Colonic mucosa (tissue), 4 donors: ENCODE results near the gene GNPTAB. TPM values are rescaled to one million over a fixed set of nuclear protein-coding genes. Genes with fewer than 3 reads are reported as not detected.
A peak's percentile ranks its signal among the peaks of the same experiment; 100 is the strongest.

Experiments used
- DNase-seq: peaks from one replicate; pipeline ENCODE4 v3.0.0-alpha.2; 2020
- H3K27ac ChIP-seq: fragments of 200-600 bp; one replicate; pipeline ENCODE4 v1.8.0; 2021
- H3K27me3 ChIP-seq: fragments of 200-600 bp; one replicate; pipeline ENCODE4 v1.8.0; 2021
- H3K36me3 ChIP-seq: fragments of 200-600 bp; one replicate; pipeline ENCODE4 v1.8.0; 2021
- H3K4me1 ChIP-seq: fragments of 200-600 bp; one replicate; pipeline ENCODE4 v1.8.0; 2021; ENCODE audit warnings: mild to moderate bottlenecking
- H3K4me3 ChIP-seq: fragments of 200-600 bp; one replicate; pipeline ENCODE4 v1.8.0; 2021
- H3K9ac ChIP-seq, 2 donors: one replicate each; pipeline ENCODE4 v1.7.0; 2013; ENCODE audit warnings: control low read depth in 2 of 2, low read depth in 2 of 2, low read length in 2 of 2
- H3K9me3 ChIP-seq: fragments of 200-600 bp; one replicate; pipeline ENCODE4 v1.8.0; 2021
- intact Hi-C: fragments of 100-400 bp; cut with DNase I; formaldehyde crosslinking; loops from one replicate; pipeline ENCODE4 v1.14.1; 2022
- total RNA-seq, 2 donors: library from RNA; stranded (reverse); fragmentation: NEBNext Ultra II Directional in 1 of 2; extraction: Animal tissue kit (Norgen Biotek cat#: 25700) in 1 of 2; gene quantifications; one replicate each; pipeline ENCODE4 v1.2.1, GENCODE V29; 2021
- TF ChIP-seq, protein P1 (sequence below): fragments of 200-600 bp; IDR thresholded peaks from one replicate; pipeline ENCODE4 v1.8.0; 2022; ENCODE audit warnings: antibody characterized with exemption, mild to moderate bottlenecking
- donor health status: healthy.
- donor health status: DM: no; HTN: no; CAD: no.
- donor health status: DM: no; HTN: no; CAD: no.

The GNPTAB gene
- total RNA-seq, 2 donors from 2014 or later = 49.1 to 103 TPM

DNA sequence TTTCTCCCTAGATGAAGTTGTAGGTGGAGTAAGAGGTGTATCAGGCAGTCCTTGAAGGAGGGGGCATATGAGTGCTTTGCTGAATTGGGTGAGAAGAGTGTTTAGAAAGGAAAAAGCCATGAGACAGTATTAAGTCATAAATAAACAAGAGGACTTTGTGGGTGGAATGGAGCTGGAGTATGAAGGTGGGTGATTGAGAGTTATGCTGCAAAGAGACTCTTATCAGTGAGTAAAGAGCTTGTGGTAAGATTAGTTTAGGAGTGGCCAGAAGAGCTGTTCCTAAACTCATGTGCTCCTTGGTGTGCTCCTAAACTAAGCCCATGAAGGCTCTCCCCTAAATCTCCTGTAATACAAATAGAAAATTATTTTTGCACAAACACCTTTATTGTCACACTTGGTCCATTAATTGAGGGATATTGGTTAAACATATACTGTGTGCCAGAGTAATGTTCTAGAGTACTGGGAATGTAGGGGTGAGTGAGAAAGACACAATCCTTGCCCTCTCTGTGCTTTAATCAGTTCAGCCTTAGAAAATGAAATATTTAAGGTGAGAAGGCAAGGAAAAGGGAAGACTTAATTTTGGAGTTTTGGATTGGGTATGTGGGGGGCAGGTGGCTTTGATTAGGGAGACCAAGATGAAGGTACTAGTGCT lies 123.5 kb downstream of the GNPTAB start:
- H3K36me3 ChIP-seq = no peaks in the 10 kb centered on the region
- H3K9me3 ChIP-seq = no peaks in the 10 kb centered on the region
- no peak overlapping the region for H3K27ac ChIP-seq
- DNase-seq = no peak
- H3K4me3 ChIP-seq = no peak overlapping the region
- H3K4me1 ChIP-seq = peaks cover 5% of the 10 kb centered on the region
- H3K9ac ChIP-seq = no peak overlapping the region
- TF ChIP-seq, protein P1, sequence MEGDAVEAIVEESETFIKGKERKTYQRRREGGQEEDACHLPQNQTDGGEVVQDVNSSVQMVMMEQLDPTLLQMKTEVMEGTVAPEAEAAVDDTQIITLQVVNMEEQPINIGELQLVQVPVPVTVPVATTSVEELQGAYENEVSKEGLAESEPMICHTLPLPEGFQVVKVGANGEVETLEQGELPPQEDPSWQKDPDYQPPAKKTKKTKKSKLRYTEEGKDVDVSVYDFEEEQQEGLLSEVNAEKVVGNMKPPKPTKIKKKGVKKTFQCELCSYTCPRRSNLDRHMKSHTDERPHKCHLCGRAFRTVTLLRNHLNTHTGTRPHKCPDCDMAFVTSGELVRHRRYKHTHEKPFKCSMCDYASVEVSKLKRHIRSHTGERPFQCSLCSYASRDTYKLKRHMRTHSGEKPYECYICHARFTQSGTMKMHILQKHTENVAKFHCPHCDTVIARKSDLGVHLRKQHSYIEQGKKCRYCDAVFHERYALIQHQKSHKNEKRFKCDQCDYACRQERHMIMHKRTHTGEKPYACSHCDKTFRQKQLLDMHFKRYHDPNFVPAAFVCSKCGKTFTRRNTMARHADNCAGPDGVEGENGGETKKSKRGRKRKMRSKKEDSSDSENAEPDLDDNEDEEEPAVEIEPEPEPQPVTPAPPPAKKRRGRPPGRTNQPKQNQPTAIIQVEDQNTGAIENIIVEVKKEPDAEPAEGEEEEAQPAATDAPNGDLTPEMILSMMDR = no peak
- intact Hi-C loops = no loop called here
- H3K27me3 ChIP-seq = no peaks in the 10 kb centered on the region

DNA sequence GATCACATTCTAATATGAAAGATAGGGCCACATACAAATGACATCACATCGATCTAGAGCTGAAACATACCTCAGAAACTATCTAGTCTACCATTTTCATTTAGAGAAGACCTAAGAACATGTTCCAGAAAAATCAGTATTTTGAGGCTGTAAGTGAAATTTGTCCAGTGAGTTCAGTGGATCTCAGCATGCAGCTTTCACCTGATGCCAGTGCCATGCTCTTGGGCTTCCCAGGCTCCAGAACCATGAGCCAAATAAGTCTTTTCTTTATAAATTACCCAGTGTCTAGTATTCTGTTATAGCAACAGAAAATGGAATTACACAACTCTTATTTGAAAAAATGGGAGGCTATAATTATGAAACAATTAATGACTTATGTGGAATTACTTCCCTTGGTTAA lies 124.4 kb downstream of the GNPTAB start:
- intact Hi-C loops = no loop called here
- no peak overlapping the region for H3K27ac ChIP-seq
- H3K36me3 ChIP-seq = no peaks in the 10 kb centered on the region
- H3K27me3 ChIP-seq = no peaks in the 10 kb centered on the region
- no peak for DNase-seq
- H3K9ac ChIP-seq = no peak overlapping the region
- H3K4me3 ChIP-seq = no peak overlapping the region
- TF ChIP-seq, protein P1 = no peak
- no peaks in the 10 kb centered on the region for H3K9me3 ChIP-seq
- peaks cover 13% of the 10 kb centered on the region for H3K4me1 ChIP-seq

DNA sequence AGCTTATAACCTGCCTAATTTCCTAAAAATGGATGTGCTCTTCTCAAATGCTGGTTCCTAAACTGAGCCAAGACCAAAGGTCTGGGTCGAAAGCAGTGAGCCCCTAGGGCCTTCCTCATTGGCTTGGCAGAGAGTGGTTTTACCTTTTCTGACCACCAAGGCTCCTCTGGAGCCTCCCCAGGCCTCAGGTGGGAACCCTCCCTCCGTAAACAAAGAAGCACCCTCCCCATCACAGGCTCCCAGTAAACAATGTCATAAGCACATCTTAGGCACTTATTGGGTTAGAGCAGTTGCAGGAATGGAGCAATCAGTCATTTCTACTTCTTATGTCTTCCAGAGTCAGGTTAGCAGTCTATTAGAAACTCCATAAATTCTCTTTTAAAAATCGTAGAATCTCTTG lies 127.3 kb downstream of the GNPTAB start:
- Histone ChIP-seq H3K4me1 (peaks cover 14% of the 10 kb centered on the region), H3K27me3 (no peaks in the 10 kb centered on the region), H3K9me3 (no peaks in the 10 kb centered on the region), H3K27ac (no peak overlapping the region), H3K4me3 (no peak overlapping the region), H3K9ac (no peak overlapping the region), H3K36me3 (no peaks in the 10 kb centered on the region)
- DNase-seq = no peak
- TF ChIP-seq, protein P1 = no peak
- intact Hi-C loops = no loop called here

DNA sequence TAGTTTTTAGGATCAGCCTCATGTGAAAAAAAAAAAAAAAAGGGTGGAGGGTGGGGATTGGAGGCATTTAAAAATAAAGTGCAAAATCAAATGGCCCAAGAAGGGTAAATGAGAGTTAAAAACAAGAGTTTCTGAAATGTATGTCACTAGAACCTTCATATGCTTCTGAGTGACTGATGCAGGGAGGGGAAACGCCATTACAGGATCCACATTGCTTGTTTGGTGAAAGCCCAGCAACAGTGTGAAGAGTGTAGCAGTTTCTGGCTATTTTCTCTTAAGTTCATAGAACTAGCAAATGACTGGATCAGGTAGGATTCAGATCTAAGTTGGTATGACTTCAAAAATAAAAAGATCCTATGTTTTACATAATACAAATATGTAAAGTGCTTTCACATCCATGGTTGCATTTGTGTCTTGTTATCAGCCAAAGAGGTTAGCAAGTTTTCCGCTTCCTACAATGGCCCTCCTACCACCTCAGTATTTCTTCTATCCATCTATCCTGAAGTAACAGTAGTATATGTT lies 130.4 kb downstream of the GNPTAB start:
- H3K9me3 ChIP-seq = no peaks in the 10 kb centered on the region
- DNase-seq = no peak
- no peak overlapping the region for H3K4me3 ChIP-seq
- H3K36me3 ChIP-seq = no peaks in the 10 kb centered on the region
- intact Hi-C loops = no loop called here
- no peaks in the 10 kb centered on the region for H3K27me3 ChIP-seq
- no peak overlapping the region for H3K27ac ChIP-seq
- peak overlapping the region in 1 of 2 donors; percentile 28 for H3K9ac ChIP-seq
- peaks cover 14% of the 10 kb centered on the region for H3K4me1 ChIP-seq
- TF ChIP-seq, protein P1 = no peak

DNA sequence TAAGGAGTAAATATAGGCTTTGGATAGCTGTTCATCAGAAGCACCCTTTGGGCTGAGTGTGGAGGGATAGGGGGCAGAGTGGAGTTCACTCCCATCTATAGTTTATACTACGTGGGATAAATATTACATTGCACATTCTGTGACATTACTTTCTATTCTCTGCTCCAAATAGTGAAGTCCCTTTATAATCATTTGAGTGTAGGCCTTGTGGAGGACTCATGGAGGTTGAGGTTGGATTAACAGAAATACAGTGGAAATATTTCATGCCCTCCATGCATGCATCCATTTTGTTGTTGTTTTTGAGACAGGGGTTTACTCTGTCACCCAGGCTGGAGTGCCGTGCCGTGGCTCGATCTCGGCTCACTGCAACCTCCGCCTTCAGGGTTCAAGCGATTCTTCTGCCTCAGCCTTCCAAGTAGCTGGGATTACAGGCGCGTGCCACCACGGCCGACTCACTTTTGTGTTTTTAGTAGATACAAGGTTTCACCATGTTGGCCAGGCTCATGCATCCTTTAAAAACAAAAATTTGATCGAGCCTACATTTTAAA lies 131.9 kb downstream of the GNPTAB start:
- intact Hi-C loops = no loop called here
- Histone ChIP-seq H3K9me3 (no peaks in the 10 kb centered on the region), H3K4me3 (peak overlapping the region; percentile 86), H3K36me3 (no peaks in the 10 kb centered on the region), H3K27me3 (no peaks in the 10 kb centered on the region), H3K27ac (peak overlapping the region; percentile 93), H3K9ac (peak overlapping the region in 1 of 2 donors; percentile 81), H3K4me1 (peaks cover 14% of the 10 kb centered on the region)
- TF ChIP-seq, protein P1 = no peak
- no peak for DNase-seq
